ENCODE results near the gene PTPRK.

PTPRK gene

GRCh38 chr6:127997496-127998164 is 522.8 kb downstream of the PTPRK start:
- no peak overlapping the region for H2AFZ ChIP-seq (ENCODE audit: low read depth, low read length)
- no peaks in the 10 kb centered on the region for H4K20me1 ChIP-seq (ENCODE audit: insufficient read depth, low read length)
- H3K4me2 ChIP-seq (ENCODE audit: low read length) = no peak overlapping the region
- H3K27ac ChIP-seq (ENCODE audit: low read length) = no peak overlapping the region
- no peaks in the 10 kb centered on the region for H3K27me3 ChIP-seq (ENCODE audit: low read depth, low read length)
- no peaks in the 10 kb centered on the region for H3K79me2 ChIP-seq (ENCODE audit: low read length)
- H3K9ac ChIP-seq (ENCODE audit: low read length) = no peak overlapping the region
- no peaks in the 10 kb centered on the region for H3K36me3 ChIP-seq (replicated peaks; ENCODE audit: low read depth, low read length)
- H3K4me3 ChIP-seq (ENCODE audit: low read length) = no peak overlapping the region
- no peaks in the 10 kb centered on the region for H3K9me3 ChIP-seq (ENCODE audit: insufficient read depth, low read length)
- H3K4me1 ChIP-seq (ENCODE audit: low read length) = no peaks in the 10 kb centered on the region
- TF ChIP-seq CTCF (IDR thresholded peaks at IDR 0.05; ENCODE audit: low read depth, low read length) = no peak
- TF ChIP-seq EZH2phosphoT487 (IDR thresholded peaks at IDR 0.05; ENCODE audit: low read depth) = no peak

- no peak for TF ChIP-seq EZH2phosphoT487 (IDR thresholded peaks at IDR 0.05; ENCODE audit: low read depth)
- no peak for TF ChIP-seq CTCF (IDR thresholded peaks at IDR 0.05; ENCODE audit: low read depth, low read length)
- no peak overlapping the region for H3K27ac ChIP-seq (ENCODE audit: low read length)
- no peaks in the 10 kb centered on the region for H3K36me3 ChIP-seq (replicated peaks; ENCODE audit: low read depth, low read length)
- H3K79me2 ChIP-seq (ENCODE audit: low read length) = no peaks in the 10 kb centered on the region
- no peaks in the 10 kb centered on the region for H3K4me1 ChIP-seq (ENCODE audit: low read length)
- no peaks in the 10 kb centered on the region for H3K27me3 ChIP-seq (ENCODE audit: low read depth, low read length)
- no peak overlapping the region for H3K9ac ChIP-seq (ENCODE audit: low read length)
- no peaks in the 10 kb centered on the region for H3K9me3 ChIP-seq (ENCODE audit: insufficient read depth, low read length)
- no peak overlapping the region for H3K4me2 ChIP-seq (ENCODE audit: low read length)
- H2AFZ ChIP-seq (ENCODE audit: low read depth, low read length) = no peak overlapping the region
- no peaks in the 10 kb centered on the region for H4K20me1 ChIP-seq (ENCODE audit: insufficient read depth, low read length)
- no peak overlapping the region for H3K4me3 ChIP-seq (ENCODE audit: low read length)
Measured at GRCh38 chr6:127996925-127997324, 523.5 kb downstream of the PTPRK start.

GRCh38 chr6:127992144-127992543 is 528.3 kb downstream of the PTPRK start:
- Histone ChIP-seq H3K4me3 (ENCODE audit: low read length) (no peak overlapping the region), H3K27ac (ENCODE audit: low read length) (no peak overlapping the region), H4K20me1 (ENCODE audit: insufficient read depth, low read length) (no peaks in the 10 kb centered on the region), H3K27me3 (ENCODE audit: low read depth, low read length) (no peaks in the 10 kb centered on the region), H3K79me2 (ENCODE audit: low read length) (no peaks in the 10 kb centered on the region), H3K36me3 (replicated peaks; ENCODE audit: low read depth, low read length) (no peaks in the 10 kb centered on the region), H3K4me1 (ENCODE audit: low read length) (no peaks in the 10 kb centered on the region), H2AFZ (ENCODE audit: low read depth, low read length) (no peak overlapping the region), H3K4me2 (ENCODE audit: low read length) (no peak overlapping the region), H3K9ac (ENCODE audit: low read length) (no peak overlapping the region), H3K9me3 (ENCODE audit: insufficient read depth, low read length) (no peaks in the 10 kb centered on the region)
- TF ChIP-seq EZH2phosphoT487 (IDR thresholded peaks at IDR 0.05; ENCODE audit: low read depth) = no peak
- no peak for TF ChIP-seq CTCF (IDR thresholded peaks at IDR 0.05; ENCODE audit: low read depth, low read length)

GRCh38 chr6:127990074-127990473 is 530.3 kb downstream of the PTPRK start:
- Histone ChIP-seq H3K27me3 (ENCODE audit: low read depth, low read length) (no peaks in the 10 kb centered on the region), H3K79me2 (ENCODE audit: low read length) (no peaks in the 10 kb centered on the region), H2AFZ (ENCODE audit: low read depth, low read length) (no peak overlapping the region), H3K27ac (ENCODE audit: low read length) (no peak overlapping the region), H3K4me3 (ENCODE audit: low read length) (no peak overlapping the region), H3K9me3 (ENCODE audit: insufficient read depth, low read length) (no peaks in the 10 kb centered on the region), H3K9ac (ENCODE audit: low read length) (no peak overlapping the region), H3K4me2 (ENCODE audit: low read length) (no peak overlapping the region), H3K4me1 (ENCODE audit: low read length) (no peaks in the 10 kb centered on the region), H3K36me3 (replicated peaks; ENCODE audit: low read depth, low read length) (no peaks in the 10 kb centered on the region), H4K20me1 (ENCODE audit: insufficient read depth, low read length) (no peaks in the 10 kb centered on the region)
- no peak for TF ChIP-seq EZH2phosphoT487 (IDR thresholded peaks at IDR 0.05; ENCODE audit: low read depth)
- no peak for TF ChIP-seq CTCF (IDR thresholded peaks at IDR 0.05; ENCODE audit: low read depth, low read length)

Data from OCI-LY3 (cell line).